SK-N-SH treated with all-trans-retinoic acid at 6 μM for 48 hours (cell line): ENCODE measurements around the gene MRPS21.

Source experiments
- CSDC2 ChIP-seq: fragments of 250-450 bp; sonication (Bioruptor Pico); IDR thresholded peaks from 2 replicates; pipeline ENCODE4 v1.5.0; 2020; ENCODE audit warnings: mild to moderate bottlenecking, moderate library complexity
- GLIS3 ChIP-seq: fragments of 250-450 bp; sonication (Bioruptor Pico); IDR thresholded peaks from 2 replicates; pipeline ENCODE4 v1.5.0; 2020; ENCODE audit warnings: mild to moderate bottlenecking, moderate library complexity
- ISL1 ChIP-seq: fragments of 250-450 bp; sonication (Bioruptor Pico); IDR thresholded peaks from 2 replicates; pipeline ENCODE4 v2.1.2; 2022; ENCODE audit warnings: mild to moderate bottlenecking, moderate library complexity
- RARB ChIP-seq: fragments of 250-450 bp; sonication (Bioruptor Pico); IDR thresholded peaks from 2 replicates; pipeline ENCODE4 v1.8.0; 2021; ENCODE audit warnings: mild to moderate bottlenecking, moderate library complexity
- SNAI2 ChIP-seq: fragments of 250-450 bp; sonication (Bioruptor Pico); IDR thresholded peaks from 2 replicates; pipeline ENCODE4 v1.5.0; 2020; ENCODE audit warnings: mild to moderate bottlenecking, moderate library complexity
- TOX ChIP-seq: fragments of 250-450 bp; sonication (Bioruptor Pico); IDR thresholded peaks from 2 replicates; pipeline ENCODE4 v1.8.0; 2021; ENCODE audit warnings: mild to moderate bottlenecking, moderate library complexity, borderline replicate concordance
- ZFP3 ChIP-seq: fragments of 250-450 bp; sonication (Bioruptor Pico); IDR thresholded peaks from 2 replicates; pipeline ENCODE4 v1.5.0; 2020; ENCODE audit warnings: mild to moderate bottlenecking, moderate library complexity
- ZNF70 ChIP-seq: fragments of 450-650 bp; formaldehyde crosslinking; IDR thresholded peaks from 2 replicates; pipeline ENCODE4 v1.5.0; 2020; ENCODE audit warnings: mild to moderate bottlenecking, moderate library complexity
- TF ChIP-seq, protein P1 (sequence below): fragments of 250-450 bp; sonication (Bioruptor Pico); IDR thresholded peaks from 2 replicates; pipeline ENCODE4 v1.5.1; 2020; ENCODE audit warnings: low read depth, mild to moderate bottlenecking, moderate library complexity
- TF ChIP-seq, protein P2 (sequence below): fragments of 250-450 bp; sonication (Bioruptor Pico); IDR thresholded peaks from 2 replicates; pipeline ENCODE4 v1.8.0; 2021; ENCODE audit warnings: low read depth, mild to moderate bottlenecking, moderate library complexity, borderline replicate concordance
- TF ChIP-seq, protein P3 (sequence below): fragments of 250-450 bp; sonication (Bioruptor Pico); IDR thresholded peaks from 2 replicates; pipeline ENCODE4 v1.5.0; 2020; ENCODE audit warnings: mild to moderate bottlenecking, moderate library complexity
- TF ChIP-seq, protein P4 (sequence below): fragments of 250-450 bp; sonication (Bioruptor Pico); IDR thresholded peaks from 2 replicates; pipeline ENCODE4 v1.5.1; 2021; ENCODE audit warnings: mild to moderate bottlenecking, moderate library complexity
- TF ChIP-seq, protein P5 (sequence below): fragments of 250-450 bp; sonication (Bioruptor Pico); IDR thresholded peaks from 2 replicates; pipeline ENCODE4 v1.8.0; 2020; ENCODE audit warnings: mild to moderate bottlenecking, moderate library complexity, borderline replicate concordance

DNA sequence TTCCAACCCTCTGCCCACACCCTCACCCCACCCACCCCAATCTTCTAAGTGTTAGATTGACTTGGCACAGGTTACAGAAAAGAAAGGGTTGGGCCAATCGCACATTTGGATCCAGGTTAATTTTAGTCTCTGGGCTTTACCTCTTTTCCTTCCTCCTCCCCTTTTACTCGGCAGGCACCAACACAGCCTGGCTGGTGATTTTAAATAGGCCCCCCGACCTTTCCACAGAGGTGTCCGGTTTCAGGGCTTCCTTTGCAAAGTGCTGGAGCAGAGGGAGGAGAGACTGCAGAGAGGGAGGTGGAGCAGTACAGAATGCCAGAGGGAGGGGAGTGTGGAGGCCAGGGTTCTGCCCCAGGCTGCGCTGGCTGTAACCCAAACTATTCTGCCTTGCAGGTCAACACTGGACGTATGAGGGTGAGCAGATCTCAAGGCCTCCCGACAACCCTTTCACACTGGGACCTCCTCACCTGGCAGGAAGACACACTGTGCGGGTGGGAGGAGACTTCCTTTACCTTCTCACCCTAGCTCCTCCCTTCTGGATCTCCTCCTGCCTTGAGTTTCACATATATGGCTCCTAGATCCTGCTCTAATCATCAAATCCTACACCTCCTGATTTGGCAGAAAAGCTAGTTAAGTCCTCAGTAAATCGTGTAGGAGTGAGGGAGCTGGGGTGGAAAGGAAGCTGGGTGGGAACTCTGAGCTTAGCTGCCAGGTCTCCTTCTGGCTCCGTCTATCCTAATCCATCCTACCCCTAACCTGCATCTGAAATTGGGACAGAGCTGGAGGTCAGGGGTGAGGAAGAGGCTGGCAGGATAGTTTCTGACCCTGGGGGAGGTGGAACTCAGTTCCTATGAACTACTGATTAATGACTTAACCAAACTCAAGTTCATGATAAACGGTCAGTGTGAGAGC, 33.6 kb upstream of the MRPS21 start:
- TF ChIP-seq, protein P1, sequence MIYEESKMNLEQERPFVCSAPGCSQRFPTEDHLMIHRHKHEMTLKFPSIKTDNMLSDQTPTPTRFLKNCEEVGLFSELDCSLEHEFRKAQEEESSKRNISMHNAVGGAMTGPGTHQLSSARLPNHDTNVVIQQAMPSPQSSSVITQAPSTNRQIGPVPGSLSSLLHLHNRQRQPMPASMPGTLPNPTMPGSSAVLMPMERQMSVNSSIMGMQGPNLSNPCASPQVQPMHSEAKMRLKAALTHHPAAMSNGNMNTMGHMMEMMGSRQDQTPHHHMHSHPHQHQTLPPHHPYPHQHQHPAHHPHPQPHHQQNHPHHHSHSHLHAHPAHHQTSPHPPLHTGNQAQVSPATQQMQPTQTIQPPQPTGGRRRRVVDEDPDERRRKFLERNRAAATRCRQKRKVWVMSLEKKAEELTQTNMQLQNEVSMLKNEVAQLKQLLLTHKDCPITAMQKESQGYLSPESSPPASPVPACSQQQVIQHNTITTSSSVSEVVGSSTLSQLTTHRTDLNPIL (CRISPR knock-in tag), result no peak
- TF ChIP-seq, protein P2, sequence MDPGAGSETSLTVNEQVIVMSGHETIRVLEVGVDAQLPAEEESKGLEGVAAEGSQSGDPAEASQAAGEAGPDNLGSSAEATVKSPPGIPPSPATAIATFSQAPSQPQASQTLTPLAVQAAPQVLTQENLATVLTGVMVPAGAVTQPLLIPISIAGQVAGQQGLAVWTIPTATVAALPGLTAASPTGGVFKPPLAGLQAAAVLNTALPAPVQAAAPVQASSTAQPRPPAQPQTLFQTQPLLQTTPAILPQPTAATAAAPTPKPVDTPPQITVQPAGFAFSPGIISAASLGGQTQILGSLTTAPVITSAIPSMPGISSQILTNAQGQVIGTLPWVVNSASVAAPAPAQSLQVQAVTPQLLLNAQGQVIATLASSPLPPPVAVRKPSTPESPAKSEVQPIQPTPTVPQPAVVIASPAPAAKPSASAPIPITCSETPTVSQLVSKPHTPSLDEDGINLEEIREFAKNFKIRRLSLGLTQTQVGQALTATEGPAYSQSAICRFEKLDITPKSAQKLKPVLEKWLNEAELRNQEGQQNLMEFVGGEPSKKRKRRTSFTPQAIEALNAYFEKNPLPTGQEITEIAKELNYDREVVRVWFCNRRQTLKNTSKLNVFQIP (CRISPR knock-in tag), result no peak
- TF ChIP-seq SNAI2 (CRISPR knock-in tag) (no peak), RARB (CRISPR knock-in tag) (no peak), GLIS3 (CRISPR knock-in tag) (no peak), TOX (CRISPR knock-in tag) (no peak), ISL1 (CRISPR knock-in tag) (no peak), ZNF70 (no peak), CSDC2 (no peak), ZFP3 (CRISPR knock-in tag) (no peak)
- TF ChIP-seq, protein P3, sequence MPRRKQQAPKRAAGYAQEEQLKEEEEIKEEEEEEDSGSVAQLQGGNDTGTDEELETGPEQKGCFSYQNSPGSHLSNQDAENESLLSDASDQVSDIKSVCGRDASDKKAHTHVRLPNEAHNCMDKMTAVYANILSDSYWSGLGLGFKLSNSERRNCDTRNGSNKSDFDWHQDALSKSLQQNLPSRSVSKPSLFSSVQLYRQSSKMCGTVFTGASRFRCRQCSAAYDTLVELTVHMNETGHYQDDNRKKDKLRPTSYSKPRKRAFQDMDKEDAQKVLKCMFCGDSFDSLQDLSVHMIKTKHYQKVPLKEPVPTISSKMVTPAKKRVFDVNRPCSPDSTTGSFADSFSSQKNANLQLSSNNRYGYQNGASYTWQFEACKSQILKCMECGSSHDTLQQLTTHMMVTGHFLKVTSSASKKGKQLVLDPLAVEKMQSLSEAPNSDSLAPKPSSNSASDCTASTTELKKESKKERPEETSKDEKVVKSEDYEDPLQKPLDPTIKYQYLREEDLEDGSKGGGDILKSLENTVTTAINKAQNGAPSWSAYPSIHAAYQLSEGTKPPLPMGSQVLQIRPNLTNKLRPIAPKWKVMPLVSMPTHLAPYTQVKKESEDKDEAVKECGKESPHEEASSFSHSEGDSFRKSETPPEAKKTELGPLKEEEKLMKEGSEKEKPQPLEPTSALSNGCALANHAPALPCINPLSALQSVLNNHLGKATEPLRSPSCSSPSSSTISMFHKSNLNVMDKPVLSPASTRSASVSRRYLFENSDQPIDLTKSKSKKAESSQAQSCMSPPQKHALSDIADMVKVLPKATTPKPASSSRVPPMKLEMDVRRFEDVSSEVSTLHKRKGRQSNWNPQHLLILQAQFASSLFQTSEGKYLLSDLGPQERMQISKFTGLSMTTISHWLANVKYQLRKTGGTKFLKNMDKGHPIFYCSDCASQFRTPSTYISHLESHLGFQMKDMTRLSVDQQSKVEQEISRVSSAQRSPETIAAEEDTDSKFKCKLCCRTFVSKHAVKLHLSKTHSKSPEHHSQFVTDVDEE (CRISPR knock-in tag), result no peak
- TF ChIP-seq, protein P4, sequence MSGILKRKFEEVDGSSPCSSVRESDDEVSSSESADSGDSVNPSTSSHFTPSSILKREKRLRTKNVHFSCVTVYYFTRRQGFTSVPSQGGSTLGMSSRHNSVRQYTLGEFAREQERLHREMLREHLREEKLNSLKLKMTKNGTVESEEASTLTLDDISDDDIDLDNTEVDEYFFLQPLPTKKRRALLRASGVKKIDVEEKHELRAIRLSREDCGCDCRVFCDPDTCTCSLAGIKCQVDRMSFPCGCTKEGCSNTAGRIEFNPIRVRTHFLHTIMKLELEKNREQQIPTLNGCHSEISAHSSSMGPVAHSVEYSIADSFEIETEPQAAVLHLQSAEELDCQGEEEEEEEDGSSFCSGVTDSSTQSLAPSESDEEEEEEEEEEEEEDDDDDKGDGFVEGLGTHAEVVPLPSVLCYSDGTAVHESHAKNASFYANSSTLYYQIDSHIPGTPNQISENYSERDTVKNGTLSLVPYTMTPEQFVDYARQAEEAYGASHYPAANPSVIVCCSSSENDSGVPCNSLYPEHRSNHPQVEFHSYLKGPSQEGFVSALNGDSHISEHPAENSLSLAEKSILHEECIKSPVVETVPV, result no peak
- TF ChIP-seq, protein P5, sequence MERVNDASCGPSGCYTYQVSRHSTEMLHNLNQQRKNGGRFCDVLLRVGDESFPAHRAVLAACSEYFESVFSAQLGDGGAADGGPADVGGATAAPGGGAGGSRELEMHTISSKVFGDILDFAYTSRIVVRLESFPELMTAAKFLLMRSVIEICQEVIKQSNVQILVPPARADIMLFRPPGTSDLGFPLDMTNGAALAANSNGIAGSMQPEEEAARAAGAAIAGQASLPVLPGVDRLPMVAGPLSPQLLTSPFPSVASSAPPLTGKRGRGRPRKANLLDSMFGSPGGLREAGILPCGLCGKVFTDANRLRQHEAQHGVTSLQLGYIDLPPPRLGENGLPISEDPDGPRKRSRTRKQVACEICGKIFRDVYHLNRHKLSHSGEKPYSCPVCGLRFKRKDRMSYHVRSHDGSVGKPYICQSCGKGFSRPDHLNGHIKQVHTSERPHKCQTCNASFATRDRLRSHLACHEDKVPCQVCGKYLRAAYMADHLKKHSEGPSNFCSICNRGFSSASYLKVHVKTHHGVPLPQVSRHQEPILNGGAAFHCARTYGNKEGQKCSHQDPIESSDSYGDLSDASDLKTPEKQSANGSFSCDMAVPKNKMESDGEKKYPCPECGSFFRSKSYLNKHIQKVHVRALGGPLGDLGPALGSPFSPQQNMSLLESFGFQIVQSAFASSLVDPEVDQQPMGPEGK (CRISPR knock-in tag), result no peak
